AG10803 (cell line): ENCODE data around the gene LAMTOR4.

Experiments
- DNase-seq: peaks from one replicate; pipeline ENCODE4 v3.0.0; 2010; ENCODE audit warnings: low read depth
- H3K4me3 ChIP-seq: 2 replicates; pipeline ENCODE4 v1.5.1; 2011; ENCODE audit warnings: mild to moderate bottlenecking, low read length, control low read depth
- CTCF ChIP-seq: conservative IDR thresholded peaks from 2 replicates; pipeline ENCODE4 v1.5.1; 2011; ENCODE audit warnings: mild to moderate bottlenecking, low read length, control low read depth, inconsistent platforms

The LAMTOR4 gene

GRCh38 chr7:100169147-100169850, 20.6 kb downstream of the LAMTOR4 start:
- no peak for DNase-seq
- no peak for TF ChIP-seq CTCF
- no peak overlapping the region for H3K4me3 ChIP-seq

- no peak overlapping the region for H3K4me3 ChIP-seq
- no peak for DNase-seq
- TF ChIP-seq CTCF = no peak
Observed at GRCh38 chr7:100170101-100170897, 21.6 kb downstream of the LAMTOR4 start.

GRCh38 chr7:100171087-100171681, 22.5 kb downstream of the LAMTOR4 start:
- TF ChIP-seq CTCF = no peak
- no peak for DNase-seq
- peak overlapping the region; percentile 17 for H3K4me3 ChIP-seq

GRCh38 chr7:100171840-100172239, 23.1 kb downstream of the LAMTOR4 start:
- DNase-seq = no peak
- H3K4me3 ChIP-seq = no peak overlapping the region
- no peak for TF ChIP-seq CTCF

GRCh38 chr7:100173806-100174495, 25.2 kb downstream of the LAMTOR4 start:
- DNase-seq = no peak
- no peak overlapping the region for H3K4me3 ChIP-seq
- no peak for TF ChIP-seq CTCF

GRCh38 chr7:100174582-100174981, 25.9 kb downstream of the LAMTOR4 start:
- H3K4me3 ChIP-seq = no peak overlapping the region
- no peak for DNase-seq
- no peak for TF ChIP-seq CTCF
